GM19238 (cell line): ENCODE data around the gene RAX.

Experiments used
- DNase-seq: peaks from one replicate; pipeline ENCODE4 v3.0.0; 2011; ENCODE audit warnings: low spot score; ENCODE audit not compliant: insufficient read length

Gene RAX

GRCh38 chr18:59272891-59273758, at the start of gene RAX:
RAX (minus strand) TSS chr18:59273454; CDS start chr18:59273206, 248 bp downstream.
- no peak for DNase-seq

- DNase-seq: no peak
These were observed 45.3 kb upstream of the RAX start, which contains the start of gene CPLX4 for GRCh38 chr18:59318460-59319050. CPLX4 (minus strand) TSS chr18:59318649; CDS start chr18:59318462, 187 bp downstream.

- DNase-seq: no peak
These were observed 38.4 kb upstream of the RAX start for GRCh38 chr18:59311631-59312030.

DNA sequence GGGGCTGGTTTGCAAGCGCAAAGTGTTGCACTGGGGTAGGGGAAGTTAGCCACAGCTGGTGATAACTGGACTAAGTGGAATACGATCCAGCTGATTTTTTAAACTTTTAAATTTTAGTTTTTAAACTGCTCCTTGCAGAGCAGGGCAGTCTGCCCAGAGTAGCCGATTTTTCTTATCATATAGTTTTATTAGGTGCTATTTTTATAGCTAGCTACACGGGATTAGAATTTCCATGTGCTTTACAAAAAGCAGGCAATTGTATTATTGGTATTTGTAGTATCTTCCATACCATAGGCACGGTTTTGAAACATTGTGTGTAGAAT, 35.6 kb upstream of the RAX start:
- DNase-seq: no peak

DNA sequence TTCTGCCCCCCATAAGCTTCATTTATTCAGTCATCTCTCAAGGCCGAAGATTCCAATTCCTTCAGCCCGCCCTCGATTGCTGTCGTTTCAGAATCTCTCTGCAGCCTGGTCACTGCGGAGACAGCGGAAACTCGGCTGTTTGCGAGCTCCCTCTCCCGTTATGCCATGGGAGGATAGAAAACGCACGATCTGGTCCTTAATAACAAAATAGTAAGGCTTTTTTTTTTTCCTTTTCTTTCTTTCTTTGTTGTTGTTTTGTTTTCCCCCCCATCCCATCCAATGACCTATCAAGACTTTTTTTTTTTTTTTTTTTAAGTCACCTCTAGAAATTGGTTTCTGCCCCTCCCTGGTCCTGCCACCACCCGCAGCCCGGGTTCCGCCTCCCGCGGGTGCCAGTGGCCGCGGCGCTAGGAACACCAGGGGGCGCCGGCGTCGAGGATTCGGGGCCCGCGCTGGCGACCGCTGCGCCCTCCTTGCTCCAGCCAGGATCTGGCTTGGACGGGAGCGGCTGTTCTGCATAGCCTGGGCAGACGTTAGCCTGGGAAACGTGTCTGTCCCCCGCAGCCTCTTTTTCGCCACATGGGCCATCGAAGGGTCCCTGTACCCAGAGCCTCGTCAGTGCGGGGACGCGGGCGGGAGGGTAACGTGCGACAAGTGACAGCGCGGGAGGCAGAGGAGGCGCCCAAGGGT, 35.1 kb upstream of the RAX start:
- peak; percentile 62 for DNase-seq

DNA sequence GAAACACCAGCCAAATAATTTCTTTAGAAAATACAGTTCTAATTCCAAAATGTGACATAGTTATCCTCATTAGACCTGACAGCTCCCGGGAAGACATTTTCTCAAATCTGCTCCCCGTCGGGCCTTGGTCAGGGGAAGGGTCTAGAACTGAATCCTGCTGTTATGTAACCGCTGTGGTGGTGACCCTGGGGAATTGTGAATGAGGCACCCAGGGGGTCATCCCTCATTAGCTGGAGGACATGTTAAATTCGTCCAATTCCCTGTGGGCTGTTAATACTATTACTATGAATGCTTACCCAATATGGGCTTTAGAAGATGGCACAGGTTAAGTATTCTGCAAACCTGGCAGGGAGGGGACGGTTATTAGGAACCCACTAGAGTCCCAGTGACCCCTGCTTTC, 33.4 kb upstream of the RAX start:
- DNase-seq: no peak

DNA sequence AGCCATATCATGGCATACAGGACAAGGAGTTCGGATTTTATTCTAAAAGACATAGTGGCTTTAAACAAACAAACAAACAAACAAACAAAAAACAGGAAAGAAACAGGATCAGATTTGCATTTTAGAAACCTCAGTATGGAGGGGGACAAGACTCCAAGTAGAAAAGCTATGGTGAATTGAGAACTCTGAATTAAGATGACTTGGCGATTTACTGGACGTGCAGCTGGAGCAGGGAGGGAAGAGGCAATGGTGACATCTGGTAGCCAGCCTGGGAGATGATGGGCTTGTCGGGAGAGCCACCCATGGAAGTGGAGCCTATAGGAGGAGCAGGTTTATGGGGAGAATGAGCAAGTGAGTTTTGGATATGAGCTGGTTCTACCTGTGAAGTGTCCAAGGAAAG, 32.0 kb upstream of the RAX start:
- no peak for DNase-seq

DNA sequence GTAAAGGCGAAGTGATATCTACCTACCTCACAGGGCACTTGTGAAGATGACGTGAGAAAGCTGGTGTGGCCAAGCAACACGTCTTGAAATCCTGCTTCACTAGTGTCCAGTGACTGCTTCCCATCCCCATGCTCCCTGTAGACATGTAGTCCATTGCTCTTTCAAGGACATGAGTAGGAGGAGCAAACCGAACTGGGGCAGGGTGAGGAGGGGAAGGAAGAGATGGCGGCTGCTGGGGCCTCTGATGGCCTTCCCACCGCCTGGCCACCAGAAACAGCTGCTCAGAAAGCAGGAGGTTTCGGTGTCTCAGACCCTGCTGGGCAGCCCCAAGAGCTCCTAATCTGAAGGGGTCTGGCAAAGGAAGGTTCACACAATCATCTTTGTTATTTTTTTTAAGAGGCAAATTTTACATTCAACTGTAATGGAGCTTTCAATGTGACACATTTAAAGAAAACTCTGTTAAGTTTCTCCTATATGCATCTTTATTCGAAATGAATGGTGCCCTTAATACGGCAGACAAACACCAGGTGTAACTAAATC, 30.5 kb upstream of the RAX start:
- no peak for DNase-seq

- no peak for DNase-seq
These were observed 29.8 kb upstream of the RAX start for GRCh38 chr18:59303006-59303405.

DNA sequence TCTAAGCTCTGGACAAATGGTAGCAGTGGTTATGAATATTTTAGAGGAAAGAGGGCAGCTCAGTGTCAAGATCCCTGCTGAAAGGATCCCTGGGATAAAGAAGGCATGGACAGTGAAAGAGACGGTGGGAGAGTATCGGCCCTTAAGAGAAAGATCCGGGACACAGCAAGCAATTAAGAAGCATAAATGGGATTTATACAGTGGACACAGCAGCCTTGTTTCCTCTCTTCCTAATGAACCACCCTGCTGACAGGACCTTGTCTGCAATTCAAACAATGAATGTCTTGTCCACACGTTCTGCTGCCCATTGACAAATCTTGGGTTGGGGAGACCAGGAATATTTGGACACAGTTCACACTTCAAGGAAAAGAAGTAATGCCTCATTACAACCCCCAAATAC, 28.7 kb upstream of the RAX start:
- no peak for DNase-seq

DNA sequence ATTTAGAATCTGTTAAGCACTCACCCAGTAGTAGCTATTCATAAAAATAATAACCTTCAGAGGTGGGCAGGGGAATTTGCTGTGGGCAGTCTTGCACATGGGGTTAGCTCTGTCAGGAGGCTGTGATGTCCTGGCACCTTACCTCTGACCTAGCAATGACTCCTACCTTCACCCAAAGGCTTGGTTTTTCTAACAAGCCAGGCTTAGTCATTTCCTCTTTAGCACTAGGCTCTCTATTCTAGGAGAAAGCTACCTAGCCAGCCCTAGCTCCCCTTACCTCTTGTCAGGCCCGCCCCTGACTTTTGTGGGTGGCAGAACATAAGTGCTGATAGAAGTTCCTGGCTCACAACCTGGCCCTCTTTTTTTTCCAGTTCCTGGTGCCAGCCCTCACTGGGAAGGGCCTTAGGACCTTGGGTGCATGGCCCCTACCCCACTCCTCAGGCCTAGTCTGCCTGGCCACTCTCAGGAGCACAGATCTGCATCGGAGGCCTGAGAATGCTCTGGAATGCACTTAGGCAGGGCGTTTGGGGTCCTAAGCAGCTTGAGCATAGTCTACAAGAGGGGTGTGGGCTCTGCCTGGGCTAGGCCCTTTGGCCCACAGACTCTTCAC, 27.5 kb upstream of the RAX start:
- DNase-seq: no peak

GRCh38 chr18:59298871-59299270, 25.6 kb upstream of the RAX start:
- no peak for DNase-seq

DNA sequence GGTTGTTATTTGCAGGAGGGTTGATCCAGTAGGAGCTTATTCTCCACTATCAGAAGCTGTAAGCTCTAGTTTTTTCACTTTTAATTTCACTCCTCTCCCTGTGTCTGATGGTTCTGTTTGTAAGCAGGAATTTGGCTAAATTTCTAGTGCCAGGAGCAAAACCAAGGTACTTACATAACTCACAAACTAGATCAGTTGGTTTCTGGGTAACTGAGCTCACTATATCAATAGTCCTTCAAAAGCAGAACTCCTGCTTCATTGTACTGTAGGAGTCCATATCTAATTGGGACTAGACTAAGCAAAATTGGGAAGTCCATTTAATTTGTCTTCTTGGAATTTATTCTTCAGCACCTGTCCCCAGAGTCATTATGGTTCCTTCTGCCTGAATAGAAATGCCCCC, 20.1 kb upstream of the RAX start:
- DNase-seq: no peak

- no peak for DNase-seq
These were observed 13.1 kb upstream of the RAX start for GRCh38 chr18:59286341-59286740.

GRCh38 chr18:59282341-59282740, 9.1 kb upstream of the RAX start:
- no peak for DNase-seq

- DNase-seq: no peak
These were observed 6.5 kb upstream of the RAX start for GRCh38 chr18:59279722-59280121.

DNA sequence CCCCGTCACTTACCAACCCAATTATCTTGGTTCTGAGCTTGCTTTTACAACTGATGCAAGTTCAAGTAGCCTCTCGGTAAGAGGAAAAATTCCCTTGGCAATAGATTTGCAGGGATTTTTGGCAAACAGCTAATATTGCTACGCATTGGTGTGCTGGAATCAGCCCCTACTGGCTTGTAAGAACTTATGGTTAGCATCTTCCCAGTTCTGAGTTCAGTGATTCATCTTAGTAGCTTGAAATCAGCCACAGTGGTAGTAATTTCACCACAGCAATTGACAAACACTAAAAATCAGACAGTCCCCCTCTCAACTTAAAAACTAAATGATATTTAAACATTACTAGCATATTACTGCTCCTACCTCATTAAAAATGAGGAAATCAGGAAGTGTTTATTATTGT, 5.9 kb upstream of the RAX start:
- DNase-seq: no peak

DNA sequence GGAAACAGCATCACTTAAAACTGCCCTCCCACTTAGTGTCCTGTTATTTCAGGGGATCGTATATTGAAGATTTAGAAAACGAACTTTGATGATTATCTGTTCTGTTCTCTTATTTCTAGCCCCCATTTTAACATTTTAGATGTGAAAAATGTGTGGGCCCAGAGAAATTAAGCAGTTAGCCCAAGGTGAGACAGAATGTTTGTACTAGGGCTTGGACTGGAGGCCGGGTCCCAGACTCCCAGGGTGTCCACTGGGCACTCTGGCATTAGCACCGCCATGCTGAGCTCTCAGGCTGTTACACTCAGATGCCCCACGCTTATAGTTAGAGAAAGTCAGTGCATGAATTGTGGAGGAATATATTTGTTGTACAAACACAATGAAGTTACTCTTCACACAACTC, 5.5 kb upstream of the RAX start:
- DNase-seq: no peak

DNA sequence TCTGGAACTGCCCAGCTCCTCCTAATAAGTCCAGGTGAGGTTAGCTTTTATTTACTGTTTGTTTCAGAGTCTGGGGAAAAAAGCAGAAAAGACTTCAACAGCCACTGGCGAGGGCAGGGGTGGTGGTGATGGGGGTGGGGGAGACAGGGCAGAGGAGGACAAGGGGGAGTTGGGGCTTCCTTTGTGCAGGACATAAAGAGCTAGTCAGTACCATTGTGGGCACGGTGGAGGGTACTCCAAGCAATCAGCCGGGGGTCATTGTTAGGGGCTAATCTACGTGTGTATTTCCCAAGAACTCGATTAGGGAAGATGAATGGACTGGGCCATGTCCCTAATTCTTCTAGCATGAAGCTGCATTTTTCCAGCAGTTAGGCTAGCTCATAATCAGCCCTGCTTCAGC, 2.8 kb upstream of the RAX start:
- no peak for DNase-seq

DNA sequence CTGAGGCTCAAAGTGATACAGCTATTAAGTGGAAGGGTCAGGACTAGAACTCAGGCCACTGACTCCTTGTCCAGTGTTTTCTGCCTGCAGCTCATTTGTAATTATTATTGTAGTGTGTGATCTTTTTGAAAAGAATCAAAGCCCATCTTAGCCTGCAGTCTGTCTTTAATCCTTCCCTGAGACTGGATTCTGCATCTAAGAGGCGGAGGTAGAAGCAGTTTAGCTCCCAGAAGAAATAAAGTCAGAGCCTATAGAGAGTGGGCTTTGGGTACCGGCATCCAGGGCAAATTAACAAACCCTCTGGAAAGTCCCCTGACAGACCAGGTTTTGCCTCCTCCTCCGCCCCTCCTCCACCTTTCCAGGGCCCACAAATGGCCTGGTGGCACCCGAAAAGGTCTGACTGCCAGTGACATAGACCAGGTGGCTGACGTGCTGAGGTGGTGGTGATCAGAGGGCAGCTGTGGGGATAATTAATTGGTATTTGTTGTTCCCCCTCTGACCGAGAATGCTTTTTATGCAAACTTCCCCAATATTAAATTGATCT, 2.2 kb upstream of the RAX start:
- no peak for DNase-seq

GRCh38 chr18:59274533-59274928, 1.3 kb upstream of the RAX start:
- no peak for DNase-seq
